CMK (cell line): ENCODE results near the gene SORCS1.

Experiments
- DNase-seq: peaks from one replicate; pipeline ENCODE4 v3.0.0-alpha.2; 2010; ENCODE audit warnings: low read depth

Gene SORCS1

GRCh38 chr10:107163881-107164861 lies at the start of gene SORCS1:
SORCS1 (minus strand) TSS chr10:107164706.
- DNase-seq, result no peak

- no peak for DNase-seq
These were observed 49.8 kb upstream of the SORCS1 start for GRCh38 chr10:107214261-107214660.

DNA sequence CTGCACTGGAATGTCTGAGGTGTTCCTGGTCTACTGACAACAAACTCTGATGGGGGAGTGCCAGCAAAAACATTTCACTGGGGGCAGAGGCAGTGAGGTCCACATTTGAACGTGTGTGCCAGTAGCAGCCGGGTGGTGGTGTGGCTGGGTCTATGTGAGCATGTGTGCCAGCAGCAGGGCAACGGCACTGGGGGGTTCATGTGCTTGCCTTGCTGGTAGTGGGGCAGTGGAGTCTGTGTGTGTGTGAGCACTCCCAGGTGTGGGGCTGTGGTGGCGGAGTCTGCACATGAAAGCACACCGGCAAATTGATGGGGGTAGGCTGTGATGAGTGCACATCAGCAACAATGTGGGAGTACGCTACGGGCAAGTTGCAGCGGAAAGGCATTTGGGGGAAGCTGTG lies 49.4 kb upstream of the SORCS1 start:
- DNase-seq, result no peak

- DNase-seq, result no peak
These were observed 42.3 kb upstream of the SORCS1 start for GRCh38 chr10:107206833-107207232.

GRCh38 chr10:107169516-107169915 lies 5.0 kb upstream of the SORCS1 start:
- DNase-seq, result no peak

DNA sequence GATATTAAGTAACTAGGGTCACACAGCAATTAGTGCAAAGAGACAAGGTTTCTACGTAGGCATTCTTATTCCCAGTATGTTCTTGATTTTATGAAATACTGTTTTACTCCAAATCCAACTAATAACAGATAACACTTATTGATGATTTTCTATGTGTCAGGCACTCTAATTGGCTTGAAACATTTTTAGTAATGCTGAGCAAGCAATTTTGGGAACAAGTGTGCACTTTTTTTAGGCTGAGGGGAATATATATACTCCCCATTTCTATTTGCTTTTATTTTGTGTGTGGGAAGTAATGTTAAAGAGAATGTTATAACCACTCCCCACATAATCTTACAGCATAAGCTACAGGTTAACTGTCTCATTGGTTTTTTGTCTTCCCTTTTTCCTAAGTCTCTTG lies 4.2 kb upstream of the SORCS1 start:
- no peak for DNase-seq

DNA sequence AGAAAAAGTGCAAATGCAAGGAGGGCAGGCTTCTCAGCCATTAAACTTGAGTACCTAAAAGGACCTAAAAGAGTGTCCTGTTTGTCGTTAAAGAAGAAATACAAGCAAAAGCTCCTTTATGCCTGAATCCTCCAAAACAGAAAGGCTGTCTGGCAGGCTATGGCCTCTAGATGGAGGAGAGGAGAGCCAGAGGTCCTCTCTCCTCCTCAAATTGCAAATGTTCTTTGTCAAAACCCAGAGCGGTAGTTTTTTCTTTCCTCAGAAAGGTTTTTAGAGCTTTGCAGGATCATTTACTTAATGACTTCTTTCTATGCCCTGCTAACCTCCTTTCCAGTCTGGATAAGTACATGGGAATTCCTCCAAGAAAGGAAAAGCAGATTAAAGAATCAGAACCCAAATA lies 1.9 kb upstream of the SORCS1 start:
- DNase-seq, result no peak

DNA sequence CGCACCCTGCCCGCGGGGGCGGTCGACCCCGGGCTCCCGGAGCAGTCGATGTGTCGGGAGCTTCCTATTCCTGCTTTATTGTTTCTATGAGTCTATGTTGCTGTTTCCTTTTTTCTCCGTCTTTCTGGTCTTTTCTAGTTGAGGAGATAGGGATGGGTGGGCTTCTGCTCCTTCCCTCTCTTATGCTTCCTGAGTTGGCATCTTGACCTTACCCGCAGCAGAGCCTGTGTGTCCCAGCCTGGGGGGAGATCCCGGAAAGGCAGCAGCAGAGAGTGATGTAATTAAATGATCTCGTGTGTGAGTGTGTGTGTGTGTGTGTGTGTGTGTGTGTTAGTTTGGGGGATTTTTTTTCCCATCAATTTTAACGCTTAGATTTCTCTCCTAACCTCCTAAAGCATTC lies 486 bp upstream of the SORCS1 start:
- DNase-seq, result no peak

DNA sequence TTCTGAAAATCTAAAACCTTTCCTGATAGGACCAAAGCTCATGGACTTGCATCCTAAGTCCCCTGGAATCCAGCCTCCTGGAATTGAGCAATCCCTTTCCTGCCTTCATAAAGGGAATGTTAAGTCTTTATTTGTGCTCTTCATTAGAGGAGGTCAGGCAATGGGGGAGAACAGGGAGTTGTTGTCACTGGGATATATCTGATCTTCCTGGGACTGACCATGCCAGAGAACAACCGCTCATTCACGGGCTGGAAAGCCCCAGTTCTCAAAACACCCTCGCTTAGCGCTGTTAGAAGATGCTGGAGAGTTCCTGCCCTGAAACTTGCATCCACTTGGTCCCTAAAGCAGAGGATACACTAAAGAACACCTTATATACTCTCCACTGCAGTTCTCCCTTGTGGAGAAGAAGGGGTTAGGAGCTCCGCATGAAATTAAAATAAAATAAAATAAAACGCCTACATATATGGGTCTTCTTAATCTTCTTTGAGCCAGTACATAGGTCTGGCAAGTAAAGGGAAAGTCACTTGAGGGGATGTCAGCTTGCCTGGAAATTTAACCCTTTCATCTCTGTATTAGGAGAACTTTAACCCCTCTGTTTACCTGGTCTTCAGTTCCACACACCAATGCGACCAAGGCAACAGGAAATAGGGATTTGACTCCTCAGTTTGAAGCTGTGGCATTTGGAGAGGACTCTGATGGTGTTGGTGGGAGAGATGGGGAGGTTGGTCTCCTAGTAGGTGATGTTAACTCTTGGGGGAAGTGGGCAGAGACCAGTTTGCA lies 1.2 kb downstream of the SORCS1 start:
- DNase-seq, result no peak

DNA sequence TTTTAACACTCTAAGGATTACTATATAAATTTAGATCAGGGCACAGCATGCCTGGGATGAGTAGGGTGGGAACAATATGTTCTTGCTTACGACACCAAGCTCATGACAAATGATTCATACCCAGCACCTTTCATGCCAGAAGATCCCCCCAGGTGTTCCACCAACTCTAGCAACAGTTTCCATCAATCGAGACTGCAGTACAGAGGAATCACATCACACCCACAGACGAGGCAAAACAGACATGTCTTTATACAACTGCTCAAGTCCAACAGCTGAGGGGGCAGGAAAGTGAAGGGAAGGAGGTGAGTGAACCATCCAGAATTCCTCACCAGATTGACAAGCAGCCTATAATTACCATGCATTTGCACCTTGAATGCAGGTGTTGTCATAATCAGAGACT lies 3.6 kb downstream of the SORCS1 start:
- DNase-seq, result no peak

DNA sequence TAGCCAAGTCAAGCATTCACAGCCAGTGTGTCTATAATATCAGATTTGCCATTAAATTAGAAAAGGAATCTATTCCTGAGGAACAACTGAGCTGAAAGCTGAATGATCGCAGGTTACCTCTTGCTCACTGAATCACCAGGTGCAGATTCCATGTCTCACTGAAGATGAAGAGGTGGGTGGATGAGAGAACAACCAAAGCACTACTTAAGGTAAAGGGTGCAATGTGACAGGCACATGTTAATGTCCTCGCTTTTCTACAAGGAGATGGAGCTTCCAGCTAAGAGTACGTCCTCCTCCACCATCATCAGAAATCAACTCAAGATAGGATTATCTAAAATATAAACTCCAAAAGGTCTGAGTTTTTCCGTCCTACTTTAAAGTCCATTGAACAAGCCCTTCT lies 4.6 kb downstream of the SORCS1 start:
- no peak for DNase-seq

DNA sequence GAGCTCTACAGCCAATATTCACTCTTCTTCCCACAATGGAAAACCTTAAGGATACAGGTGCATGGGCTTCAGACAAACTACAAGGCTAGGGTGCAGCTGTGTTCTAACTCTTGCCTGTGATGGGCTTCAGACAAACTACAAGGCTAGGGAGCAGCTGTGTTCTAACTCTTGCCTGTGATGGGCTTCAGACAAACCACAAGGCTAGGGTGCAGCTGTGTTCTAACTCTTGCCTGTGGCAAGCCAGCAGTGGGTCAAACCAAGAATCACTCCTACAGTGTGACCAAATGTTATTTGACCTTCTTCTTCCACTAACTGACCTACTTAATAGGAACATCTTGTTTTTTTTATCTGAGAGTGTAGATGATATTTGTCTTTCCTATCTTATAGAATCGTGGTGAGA lies 7.4 kb downstream of the SORCS1 start:
- no peak for DNase-seq

GRCh38 chr10:107152087-107152486 lies 12.4 kb downstream of the SORCS1 start:
- DNase-seq, result no peak

- DNase-seq, result no peak
These were observed 15.6 kb downstream of the SORCS1 start for GRCh38 chr10:107148906-107149305.

GRCh38 chr10:107144490-107144889 lies 20.0 kb downstream of the SORCS1 start:
- DNase-seq, result no peak

GRCh38 chr10:107141524-107142061 lies 22.9 kb downstream of the SORCS1 start:
- DNase-seq, result no peak

DNA sequence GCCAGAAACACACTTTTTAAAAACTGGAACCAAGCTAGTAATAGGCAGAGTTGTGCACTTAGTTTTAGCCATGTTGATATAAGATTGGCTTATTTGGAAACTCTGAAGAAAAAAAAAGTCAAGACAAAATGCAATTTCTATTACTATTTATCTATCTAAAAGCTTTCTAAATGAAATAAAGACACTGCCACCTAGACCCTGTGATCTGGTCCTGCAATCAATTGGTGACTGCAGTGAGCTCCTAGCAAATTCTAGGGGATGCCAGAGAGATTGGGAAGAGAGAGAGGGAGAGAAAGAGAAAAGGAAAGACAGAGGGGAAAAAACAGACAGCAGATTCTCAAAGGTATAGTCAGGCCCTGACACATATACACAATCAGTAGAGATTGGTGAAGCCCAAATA lies 25.3 kb downstream of the SORCS1 start:
- DNase-seq, result no peak

GRCh38 chr10:107133656-107134055 lies 30.9 kb downstream of the SORCS1 start:
- DNase-seq, result no peak

DNA sequence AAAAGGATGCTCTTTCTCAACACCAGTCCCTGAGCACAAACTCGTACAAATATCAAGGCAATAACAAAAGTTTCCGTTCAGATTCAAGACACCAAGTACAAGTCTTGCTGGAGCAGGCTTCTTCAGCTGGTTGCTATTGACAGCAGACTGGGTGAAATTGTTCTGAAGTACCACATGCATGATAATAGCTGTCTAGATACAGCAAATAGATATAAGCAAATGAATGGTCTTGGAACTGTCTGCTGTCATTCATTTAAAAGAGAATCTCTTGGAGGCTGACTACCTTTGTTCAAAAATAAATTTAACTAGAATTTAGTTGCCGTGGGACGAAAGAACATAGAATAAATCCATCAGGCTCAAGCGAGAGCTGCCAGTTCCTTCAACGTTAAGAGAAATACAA lies 35.5 kb downstream of the SORCS1 start:
- DNase-seq, result no peak

DNA sequence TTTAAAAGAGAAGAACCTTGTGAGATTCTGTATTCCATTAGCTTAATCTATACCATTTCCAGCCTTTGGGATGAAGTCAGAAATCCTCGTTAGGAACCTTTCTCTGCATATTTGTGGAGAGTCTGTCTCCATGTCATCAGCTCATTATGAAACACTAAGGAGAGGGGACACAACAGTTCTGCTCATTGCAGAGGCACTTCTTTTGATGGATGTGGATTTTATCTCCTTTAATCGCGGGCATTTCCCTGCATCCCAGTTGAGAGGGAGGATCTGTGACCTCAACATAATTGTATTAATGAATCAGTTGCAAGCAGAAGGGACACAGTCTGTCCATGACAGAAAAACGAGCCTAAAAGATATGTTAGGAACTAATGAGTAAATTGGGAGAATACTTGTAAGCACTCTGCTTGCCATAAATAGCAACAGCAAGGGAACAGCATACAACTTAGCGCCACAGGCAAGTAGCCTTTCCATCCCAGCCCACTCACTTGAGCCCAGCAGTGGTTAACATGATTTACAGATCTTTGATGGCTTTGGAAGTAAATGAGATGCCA lies 37.9 kb downstream of the SORCS1 start:
- no peak for DNase-seq

GRCh38 chr10:107122703-107123102 lies 41.8 kb downstream of the SORCS1 start:
- no peak for DNase-seq

- DNase-seq, result no peak
These were observed 45.6 kb downstream of the SORCS1 start for GRCh38 chr10:107118866-107119265.
